Liver (tissue), 9 donors: Measurements from ENCODE around the gene PC. TPM values are rescaled to one million over a fixed set of nuclear protein-coding genes. Genes with fewer than 3 reads are reported as not detected.

Experiments
- DNase-seq: peaks from one replicate; pipeline ENCODE4 v3.0.0-alpha.2; 2017; ENCODE audit warnings: low spot score
- H3K27ac ChIP-seq, 2 donors: one replicate each; pipeline ENCODE4 v1.7.0; 2013; ENCODE audit warnings: inconsistent platforms in 2 of 2, low read length in 2 of 2, control low read depth in 1 of 2, low read depth in 1 of 2, mild to moderate bottlenecking in 1 of 2
- H3K27me3 ChIP-seq, 4 donors: one replicate each; pipeline versions ENCODE4 v1.6.1 to v1.7.0; 2013; ENCODE audit warnings: low read length in 3 of 4, inconsistent platforms in 1 of 4, mild to moderate bottlenecking in 1 of 4, moderate library complexity in 1 of 4; ENCODE audit not compliant: control insufficient read depth in 4 of 4, insufficient read depth in 4 of 4
- H3K36me3 ChIP-seq, 4 donors: one replicate each; pipeline versions ENCODE4 v1.6.1 to v1.7.0; 2013; ENCODE audit warnings: low read length in 3 of 4, mild to moderate bottlenecking in 3 of 4, low read depth in 1 of 4, moderate library complexity in 1 of 4; ENCODE audit not compliant: control insufficient read depth in 4 of 4, insufficient read depth in 3 of 4
- H3K4me1 ChIP-seq, 4 donors: one replicate each; pipeline versions ENCODE4 v1.6.1 to v1.7.0; 2013; ENCODE audit warnings: low read length in 3 of 4, mild to moderate bottlenecking in 3 of 4, moderate library complexity in 1 of 4; ENCODE audit not compliant: control insufficient read depth in 4 of 4, insufficient read depth in 4 of 4
- H3K4me3 ChIP-seq, 3 donors: one replicate each; pipeline versions ENCODE4 v1.6.1 to v1.7.0; 2013; ENCODE audit warnings: low read length in 3 of 3, control low read depth in 1 of 3, low read depth in 1 of 3, mild to moderate bottlenecking in 1 of 3
- H3K9ac ChIP-seq, 2 donors: one replicate each; pipeline ENCODE4 v1.7.0; 2013; ENCODE audit warnings: low read length in 2 of 2, mild to moderate bottlenecking in 2 of 2, moderate library complexity in 2 of 2, control low read depth in 1 of 2, low read depth in 1 of 2
- H3K9me3 ChIP-seq, 4 donors: one replicate each; pipeline versions ENCODE4 v1.6.1 to v1.7.0; 2013; ENCODE audit warnings: low read length in 3 of 4; ENCODE audit not compliant: control insufficient read depth in 4 of 4
- ATF3 ChIP-seq: IDR thresholded peaks from 2 replicates; pipeline ENCODE4 v1.6.1; 2016; ENCODE audit warnings: antibody characterized with exemption
- CTCF ChIP-seq: fragments of 150-350 bp; IDR thresholded peaks from 2 replicates; pipeline ENCODE4 v1.5.1; 2017; ENCODE audit warnings: improper control_type of control experiment, low read depth, low read length; ENCODE audit not compliant: missing input control
- EGR1 ChIP-seq, 2 donors: IDR thresholded peaks; 2 replicates each; pipeline ENCODE4 v1.6.1; 2016 to 2018; ENCODE audit warnings: antibody characterized with exemption in 2 of 2, low read depth in 2 of 2
- FOXA1 ChIP-seq: IDR thresholded peaks from 2 replicates; pipeline ENCODE4 v1.6.1; 2016; ENCODE audit warnings: antibody characterized with exemption
- FOXA2 ChIP-seq: IDR thresholded peaks from 2 replicates; pipeline ENCODE4 v1.6.1; 2016; ENCODE audit warnings: antibody characterized with exemption
- GABPA ChIP-seq, 2 donors: IDR thresholded peaks in 1 of 2; conservative IDR thresholded peaks in 1 of 2; 2 replicates each; pipeline ENCODE4 v1.6.1; 2016; ENCODE audit warnings: antibody characterized with exemption in 2 of 2, mild to moderate bottlenecking in 1 of 2, moderate library complexity in 1 of 2
- HNF4A ChIP-seq, 2 donors: conservative IDR thresholded peaks; 2 replicates each; pipeline ENCODE4 v1.6.1; 2016; ENCODE audit warnings: antibody characterized with exemption in 2 of 2, mild to moderate bottlenecking in 2 of 2
- HNF4G ChIP-seq: IDR thresholded peaks from 2 replicates; pipeline ENCODE4 v1.6.1; 2016; ENCODE audit warnings: antibody characterized with exemption
- JUND ChIP-seq, 2 donors: IDR thresholded peaks; 2 replicates each; pipeline ENCODE4 v1.6.1; 2016; ENCODE audit warnings: antibody characterized with exemption in 2 of 2
- MAX ChIP-seq: IDR thresholded peaks from 2 replicates; pipeline ENCODE4 v1.6.1; 2016; ENCODE audit warnings: antibody characterized with exemption
- NR2F2 ChIP-seq: IDR thresholded peaks from 2 replicates; pipeline ENCODE4 v1.6.1; 2016; ENCODE audit warnings: antibody characterized with exemption
- RAD21 ChIP-seq, 2 donors: IDR thresholded peaks; 2 replicates each; pipeline ENCODE4 v1.6.1; 2016; ENCODE audit warnings: antibody characterized with exemption in 2 of 2, mild to moderate bottlenecking in 2 of 2
- REST ChIP-seq: IDR thresholded peaks from 2 replicates; pipeline ENCODE4 v1.6.1; 2016; ENCODE audit warnings: antibody characterized with exemption, mild to moderate bottlenecking
- RXRA ChIP-seq, 2 donors: IDR thresholded peaks; 2 replicates each; pipeline ENCODE4 v1.6.1; 2017 to 2018; ENCODE audit warnings: antibody characterized with exemption in 2 of 2, mild to moderate bottlenecking in 1 of 2
- SP1 ChIP-seq: IDR thresholded peaks from 2 replicates; pipeline ENCODE4 v1.6.1; 2018; ENCODE audit warnings: antibody characterized with exemption, mild to moderate bottlenecking
- TAF1 ChIP-seq: conservative IDR thresholded peaks from 2 replicates; pipeline ENCODE4 v1.6.1; 2016; ENCODE audit warnings: antibody characterized with exemption, mild to moderate bottlenecking
- YY1 ChIP-seq: IDR thresholded peaks from 2 replicates; pipeline ENCODE4 v1.6.1; 2016; ENCODE audit warnings: antibody characterized with exemption, mild to moderate bottlenecking
- ZBTB33 ChIP-seq: IDR thresholded peaks from 2 replicates; pipeline ENCODE4 v1.6.1; 2016; ENCODE audit warnings: antibody characterized with exemption
- WGBS: extraction: QIAGEN DNeasy Blood & Tissue Kit; methylation state at CpG from one replicate; pipeline ENCODE4 v1.1.7; 2013; 5-methylcytosine and 5-hydroxymethylcytosine counted together
- polyA plus RNA-seq, 2 donors: library from polyadenylated mRNA; stranded (reverse) in 1 of 2; unstranded in 1 of 2; fragments of 200-250 nt in 1 of 2; fragments of >200 nt in 1 of 2; fragmentation: Nextera tagmentation in 1 of 2; extraction: Ambion mirVana in 1 of 2; gene quantifications; one replicate each; pipeline versions ENCODE4 v1.2.1 to v1.2.3, GENCODE V29; 2013 to 2015
- total RNA-seq, 2 donors: library from RNA; depleted of rRNA; stranded (reverse); fragments of >200 nt; gene quantifications; one replicate each; pipeline ENCODE4 v1.2.3, GENCODE V29; 2014
- donor health status: healthy.
- donor health status: healthy.
- donor health status: healthy.
- donor health status: healthy.
- donor health status: healthy.

PC gene
- total and polyA plus RNA-seq, 4 donors, result 144 to 583 (median 296) TPM

- WGBS, result 95% methylated on average over 32 of the region's 32 CpGs
- H3K9ac ChIP-seq, result no peak overlapping the region
- no peak overlapping the region for H3K4me3 ChIP-seq
- no peak overlapping the region for H3K27ac ChIP-seq
- H3K36me3 ChIP-seq, result peaks cover 10 to 43% (median 22%) of the 10 kb centered on the region in 4 donors
- H3K27me3 ChIP-seq, result no peaks in the 10 kb centered on the region
- DNase-seq, result no peak
- H3K9me3 ChIP-seq, result no peaks in the 10 kb centered on the region
- peaks cover 0 to 2% (median 0%) of the 10 kb centered on the region in 4 donors for H3K4me1 ChIP-seq
- TF ChIP-seq EGR1 (IDR thresholded peaks at IDR 0.05; ENCODE audit: low read depth in 2 of 2), result no peak
- TF ChIP-seq ZBTB33, result no peak
- TF ChIP-seq GABPA (IDR thresholded peaks at IDR 0.05 in 1 of 2, conservative IDR thresholded peaks at IDR 0.05 in 1 of 2), result no peak
- no peak for TF ChIP-seq NR2F2
- no peak for TF ChIP-seq REST
- no peak for TF ChIP-seq SP1
- no peak for TF ChIP-seq HNF4G
- no peak for TF ChIP-seq RAD21 (IDR thresholded peaks at IDR 0.05)
- no peak for TF ChIP-seq TAF1
- no peak for TF ChIP-seq MAX
- TF ChIP-seq YY1, result no peak
Measured at GRCh38 chr11:66861038-66861773, 97.0 kb downstream of the PC start.

- H3K27me3 ChIP-seq, result no peaks in the 10 kb centered on the region
- H3K9ac ChIP-seq, result no peak overlapping the region
- H3K4me3 ChIP-seq, result no peak overlapping the region
- 92% methylated on average over 18 of the region's 18 CpGs for WGBS
- H3K4me1 ChIP-seq, result peaks cover 0 to 7% (median 2%) of the 10 kb centered on the region in 4 donors
- H3K36me3 ChIP-seq, result peaks cover 7 to 39% (median 21%) of the 10 kb centered on the region in 4 donors
- H3K27ac ChIP-seq, result no peak overlapping the region
- H3K9me3 ChIP-seq, result no peaks in the 10 kb centered on the region
- DNase-seq, result no peak
- TF ChIP-seq NR2F2, result no peak
- TF ChIP-seq JUND (IDR thresholded peaks at IDR 0.05), result no peak
- TF ChIP-seq TAF1, result no peak
- TF ChIP-seq FOXA1, result no peak
- no peak for TF ChIP-seq RXRA (IDR thresholded peaks at IDR 0.05)
- no peak for TF ChIP-seq EGR1 (IDR thresholded peaks at IDR 0.05; ENCODE audit: low read depth in 2 of 2)
- TF ChIP-seq HNF4A (conservative IDR thresholded peaks at IDR 0.05), result no peak
- no peak for TF ChIP-seq SP1
- no peak for TF ChIP-seq MAX
- no peak for TF ChIP-seq CTCF
- TF ChIP-seq HNF4G, result no peak
- no peak for TF ChIP-seq ATF3
- no peak for TF ChIP-seq FOXA2
- TF ChIP-seq ZBTB33, result no peak
- TF ChIP-seq RAD21 (IDR thresholded peaks at IDR 0.05), result no peak
Measured at GRCh38 chr11:66860449-66860831, 97.7 kb downstream of the PC start.
